Activated T-helper 1 cell treated with Interleukin-2 at 50 U/mL for 16 hours (primary cell): ENCODE measurements around the gene OPRL1.

Experiments
- DNase-seq: peaks from one replicate; pipeline ENCODE4 v3.0.0-alpha.2; 2020; ENCODE audit warnings: low read depth

Gene OPRL1

GRCh38 chr20:64144144-64144912, 64.4 kb downstream of the OPRL1 start:
- no peak for DNase-seq

GRCh38 chr20:64145458-64146300, 65.8 kb downstream of the OPRL1 start:
- DNase-seq = no peak

- no peak for DNase-seq
Observed at GRCh38 chr20:64146301-64146935, 66.5 kb downstream of the OPRL1 start.

- DNase-seq = no peak
Observed at GRCh38 chr20:64146936-64147477, 67.1 kb downstream of the OPRL1 start.

GRCh38 chr20:64148581-64148980, 68.7 kb downstream of the OPRL1 start:
- DNase-seq = no peak

GRCh38 chr20:64149141-64149540, 69.3 kb downstream of the OPRL1 start:
- DNase-seq = no peak

- no peak for DNase-seq
Observed at GRCh38 chr20:64149809-64150560, 70.1 kb downstream of the OPRL1 start.
